ENCODE measurements around the gene IPO8.

Gene IPO8

GRCh38 chr12:30695199-30696102 lies at the start of gene IPO8:
IPO8 (minus strand) TSS chr12:30695869; CDS start chr12:30695647, 222 bp downstream.
- DNase-seq (ENCODE audit: low read depth, low spot score), result peak; percentile 67

GRCh38 chr12:30744321-30744720 lies 48.7 kb upstream of the IPO8 start:
- DNase-seq (ENCODE audit: low read depth, low spot score), result no peak

- no peak for DNase-seq (ENCODE audit: low read depth, low spot score)
Measured at GRCh38 chr12:30740274-30740673, 44.6 kb upstream of the IPO8 start.

GRCh38 chr12:30739020-30739419 lies 43.4 kb upstream of the IPO8 start:
- DNase-seq (ENCODE audit: low read depth, low spot score), result no peak

GRCh38 chr12:30732954-30733637 lies 37.4 kb upstream of the IPO8 start:
- no peak for DNase-seq (ENCODE audit: low read depth, low spot score)

GRCh38 chr12:30730011-30730410 lies 34.3 kb upstream of the IPO8 start:
- DNase-seq (ENCODE audit: low read depth, low spot score), result no peak

GRCh38 chr12:30729547-30729946 lies 33.9 kb upstream of the IPO8 start:
- DNase-seq (ENCODE audit: low read depth, low spot score), result no peak

GRCh38 chr12:30726647-30727046 lies 31.0 kb upstream of the IPO8 start:
- DNase-seq (ENCODE audit: low read depth, low spot score), result no peak

GRCh38 chr12:30725739-30726138 lies 30.1 kb upstream of the IPO8 start:
- DNase-seq (ENCODE audit: low read depth, low spot score), result no peak

- no peak for DNase-seq (ENCODE audit: low read depth, low spot score)
Measured at GRCh38 chr12:30719060-30719459, 23.4 kb upstream of the IPO8 start.

GRCh38 chr12:30707613-30708342 lies 12.1 kb upstream of the IPO8 start:
- DNase-seq (ENCODE audit: low read depth, low spot score), result no peak

GRCh38 chr12:30706476-30706875 lies 10.8 kb upstream of the IPO8 start:
- no peak for DNase-seq (ENCODE audit: low read depth, low spot score)

GRCh38 chr12:30701056-30701455 lies 5.4 kb upstream of the IPO8 start:
- no peak for DNase-seq (ENCODE audit: low read depth, low spot score)

GRCh38 chr12:30700216-30700900 lies 4.7 kb upstream of the IPO8 start:
- no peak for DNase-seq (ENCODE audit: low read depth, low spot score)

GRCh38 chr12:30698346-30698745 lies 2.7 kb upstream of the IPO8 start:
- no peak for DNase-seq (ENCODE audit: low read depth, low spot score)

GRCh38 chr12:30696943-30697342 lies 1.3 kb upstream of the IPO8 start:
- DNase-seq (ENCODE audit: low read depth, low spot score), result no peak

- no peak for DNase-seq (ENCODE audit: low read depth, low spot score)
Measured at GRCh38 chr12:30696486-30696885, 817 bp upstream of the IPO8 start.

GRCh38 chr12:30696103-30696408 lies 387 bp upstream of the IPO8 start:
- no peak for DNase-seq (ENCODE audit: low read depth, low spot score)

GRCh38 chr12:30694412-30695198 lies 1.1 kb downstream of the IPO8 start:
- no peak for DNase-seq (ENCODE audit: low read depth, low spot score)

- no peak for DNase-seq (ENCODE audit: low read depth, low spot score)
Measured at GRCh38 chr12:30692470-30692869, 3.2 kb downstream of the IPO8 start.

Data from activated naive CD8-positive, alpha-beta T cell treated with anti-CD3 and anti-CD28 coated beads, Interleukin-2, amount 50 U/mL, for 16 hours (primary cell).